GM12878 (cell line): ENCODE measurements around the gene COL24A1. TPM values are rescaled to one million over a fixed set of nuclear protein-coding genes. Genes with fewer than 3 reads are reported as not detected.

ENCODE experiments used
- ATAC-seq: fragments of 200-7000 bp; cut with Tn5 transposase; 3 replicates; pipeline ENCODE4 v1.9.1; 2020; ENCODE audit warnings: mild to moderate bottlenecking, moderate library complexity
- BruUV-seq: library from RNA; stranded (reverse); fragments of 400-500 nt; replicated peaks from 2 replicates; lab custom pipeline; 2021; lab: Mats Ljungman, UMichigan
- CTCF ChIA-PET: fragments of 300-600 bp; sonication (Branson Sonifier 250); formaldehyde crosslinking; extraction: SDS; loops from one replicate; lab custom pipeline; 2021; ENCODE audit warnings: inconsistent platforms; lab: Yijun Ruan, JAX
- POLR2A ChIA-PET: fragments of 350-600 bp; formaldehyde crosslinking; extraction: SDS; loops from one replicate; lab custom pipeline; 2021; ENCODE audit warnings: inconsistent platforms; lab: Charles Lee
- RAD21 ChIA-PET: fragments of 300-600 bp; sonication (Branson Sonifier 250); formaldehyde crosslinking; loops from one replicate; lab custom pipeline; 2023; ENCODE audit warnings: antibody characterized with exemption; ENCODE audit not compliant: unreplicated experiment; lab: Charles Lee
- SMC1A ChIA-PET: fragments of 300-600 bp; sonication (Branson Sonifier 250); formaldehyde crosslinking; loops from one replicate; lab custom pipeline; 2023; ENCODE audit not compliant: unreplicated experiment, uncharacterized antibody; lab: Charles Lee
- DNase-seq: peaks from one replicate; pipeline ENCODE4 v3.0.0-alpha.2; 2011; ENCODE audit warnings: low read depth, low spot score
- FAIRE-seq: peaks from 3 replicates; lab custom pipeline; 2011; peaks lifted over from hg19 to GRCh38; lab: Jason Lieb, UNC
- H2AFZ ChIP-seq: 2 replicates; pipeline ENCODE4 v1.6.0; 2011; ENCODE audit warnings: low read depth, low read length, control low read depth; ENCODE audit not compliant: control insufficient read depth
- H3K27ac ChIP-seq: 2 replicates; pipeline ENCODE4 v1.5.1; 2011; ENCODE audit warnings: control low read depth; ENCODE audit not compliant: control insufficient read depth, insufficient read depth
- H3K27me3 ChIP-seq, 2 experiments: replicated peaks in 1 of 2; 2 replicates each; pipeline versions ENCODE4 v1.6.0 to v1.6.1; 2011; ENCODE audit warnings: low read length in 1 of 2; ENCODE audit not compliant: control insufficient read depth in 2 of 2, insufficient read depth in 2 of 2
- H3K36me3 ChIP-seq, 2 experiments: 2 replicates each; pipeline ENCODE4 v1.5.1; 2011; ENCODE audit warnings: low read length in 1 of 2; ENCODE audit not compliant: control insufficient read depth in 2 of 2, insufficient read depth in 2 of 2
- H3K4me1 ChIP-seq: 2 replicates; pipeline ENCODE4 v1.6.1; 2011; ENCODE audit warnings: mild to moderate bottlenecking, low read length, moderate library complexity, mixed read lengths; ENCODE audit not compliant: control insufficient read depth, insufficient read depth
- H3K4me2 ChIP-seq: 2 replicates; pipeline ENCODE4 v1.6.0; 2011; ENCODE audit warnings: control low read depth; ENCODE audit not compliant: control insufficient read depth, insufficient read depth
- H3K4me3 ChIP-seq: fragments of 200-600 bp; sonication (generic); 2 replicates; pipeline ENCODE4 v1.5.1; 2016
- H3K79me2 ChIP-seq: 2 replicates; pipeline ENCODE4 v1.6.0; 2011; ENCODE audit warnings: low read length; ENCODE audit not compliant: control insufficient read depth, insufficient read depth
- H3K9ac ChIP-seq: 2 replicates; pipeline ENCODE4 v1.8.0; 2011; ENCODE audit warnings: low read length, control low read depth, mixed read lengths; ENCODE audit not compliant: control insufficient read depth, insufficient read depth
- H3K9me3 ChIP-seq: replicated peaks from 3 replicates; pipeline ENCODE4 v1.5.1; 2011; ENCODE audit warnings: mild to moderate bottlenecking, low read length; ENCODE audit not compliant: control insufficient read depth, insufficient read depth
- H4K20me1 ChIP-seq: 2 replicates; pipeline ENCODE4 v1.6.0; 2011; ENCODE audit not compliant: control insufficient read depth, insufficient read depth
- DPF2 ChIP-seq: fragments of 450-650 bp; IDR thresholded peaks from 2 replicates; pipeline ENCODE4 v1.6.1; 2017; ENCODE audit warnings: mild to moderate bottlenecking
- EP300 ChIP-seq, 2 experiments: fragments of 150-350 bp in 1 of 2; IDR thresholded peaks; 2 replicates each; pipeline ENCODE4 v1.6.1; 2011 to 2012; ENCODE audit warnings: low read depth in 2 of 2, low read length in 2 of 2, borderline replicate concordance in 1 of 2, improper control_type of control experiment in 1 of 2, inconsistent platforms in 1 of 2; ENCODE audit not compliant: control insufficient read depth in 1 of 2
- RELB ChIP-seq: fragments of 450-650 bp; IDR thresholded peaks from 2 replicates; pipeline ENCODE4 v1.6.1; 2017; ENCODE audit warnings: low read depth, mild to moderate bottlenecking, moderate library complexity
- SREBF1 ChIP-seq: IDR thresholded peaks from 2 replicates; pipeline ENCODE4 v1.6.1; 2012; ENCODE audit warnings: mild to moderate bottlenecking, low read length
- WGBS: methylation state at CpG from one replicate; pipeline ENCODE4 v1.1.6; 2016; ENCODE audit warnings: low lambda C conversion rate; ENCODE audit not compliant: insufficient replicate concordance, insufficient coverage; ENCODE audit errors: missing lambda C conversion rate; 5-methylcytosine and 5-hydroxymethylcytosine counted together
- in situ Hi-C: fragments of 300-500 bp; cut with MboI; formaldehyde crosslinking; loops from 9 replicates; pipeline ENCODE4 v1.14.3; 2018; ENCODE audit warnings: mixed read lengths
- intact Hi-C: fragments of 100-400 bp; cut with micrococcal nuclease; formaldehyde crosslinking; loops from one replicate; pipeline ENCODE4 v1.14.2; 2022; ENCODE audit not compliant: unreplicated experiment
- polyA plus RNA-seq, 11 experiments: library from polyadenylated mRNA; depleted of rRNA in 4 of 11; unstranded in 6 of 11; stranded (reverse) in 5 of 11; fragments of >200 nt; fragmentation: Nextera tagmentation in 4 of 11; fragmentation: Illumina TruSeq in 1 of 11; extraction: Ambion mirVana in 4 of 11; extraction: Trizol in 1 of 11; gene quantifications; 1 replicate in 1 of 11; 2 replicates in 10 of 11; pipeline versions ENCODE4 v1.2.1 to v1.2.3, GENCODE V29; 2011 to 2016; ENCODE audit warnings: inconsistent platforms in 2 of 11, missing spikeins in 2 of 11, low read depth in 1 of 11
- total RNA-seq, 4 experiments: library from RNA; depleted of rRNA in 3 of 4; stranded (reverse); fragments of >200 nt in 3 of 4; fragmentation: Illumina TruSeq in 1 of 4; extraction: Trizol in 1 of 4; gene quantifications; 2 replicates each; pipeline versions ENCODE4 v1.2.1 to v1.2.3, GENCODE V29; 2013 to 2021
- TF ChIP-seq, protein P1 (sequence below): fragments of 450-650 bp; IDR thresholded peaks from 2 replicates; pipeline ENCODE4 v1.6.1; 2016; ENCODE audit warnings: mild to moderate bottlenecking

COL24A1 gene
- total and polyA plus RNA-seq, 10 of the 15 experiments (the other 5 are each of a cell fraction or from before 2014, with no cell fraction given), result 0.19 to 4.1 (median 2.0) TPM

- no peak overlapping the region for H3K27ac ChIP-seq
- BruUV-seq, result no TSS peak
- H4K20me1 ChIP-seq, result no peaks in the 10 kb centered on the region
- POLR2A ChIA-PET, result no interaction called here
- no peaks in the 10 kb centered on the region for H3K4me1 ChIP-seq
- no peak overlapping the region for H3K9ac ChIP-seq
- SMC1A ChIA-PET, result interaction anchor here (1.0 to 1.2 kb wide), 2 partner anchors 8 to 20 kb away, joined by 3 read pairs; partner anchors contain the start of gene ZNHIT6
- H3K36me3 ChIP-seq, result peaks cover 0 to 8% of the 10 kb centered on the region in 2 experiments; a peak in 2 of 4 replicates
- FAIRE-seq (no peak), DNase-seq (no peak), ATAC-seq (no peak)
- H3K79me2 ChIP-seq, result peaks cover 24% of the 10 kb centered on the region
- no peaks in the 10 kb centered on the region; the same call in 2 of the 3 replicates for H3K9me3 ChIP-seq
- in situ Hi-C loops, result no loop called here
- no peak overlapping the region for H3K4me3 ChIP-seq
- no peak overlapping the region for H3K4me2 ChIP-seq
- intact Hi-C loops, result no loop called here
- no peaks in the 10 kb centered on the region for H3K27me3 ChIP-seq
- CTCF ChIA-PET, result interaction anchor here (1.3 kb wide), 1 partner anchor 8 kb away, joined by 4 read pairs; the partner anchor contains the start of gene ZNHIT6
- no peak overlapping the region for H2AFZ ChIP-seq
- TF ChIP-seq RELB (no peak), EP300 (IDR thresholded peaks at IDR 0.05; ENCODE audit: borderline replicate concordance in 1 of 2, control insufficient read depth in 1 of 2, low read depth in 2 of 2, low read length in 2 of 2) (no peak), DPF2 (no peak), SREBF1 (no peak)
- TF ChIP-seq, protein P1, sequence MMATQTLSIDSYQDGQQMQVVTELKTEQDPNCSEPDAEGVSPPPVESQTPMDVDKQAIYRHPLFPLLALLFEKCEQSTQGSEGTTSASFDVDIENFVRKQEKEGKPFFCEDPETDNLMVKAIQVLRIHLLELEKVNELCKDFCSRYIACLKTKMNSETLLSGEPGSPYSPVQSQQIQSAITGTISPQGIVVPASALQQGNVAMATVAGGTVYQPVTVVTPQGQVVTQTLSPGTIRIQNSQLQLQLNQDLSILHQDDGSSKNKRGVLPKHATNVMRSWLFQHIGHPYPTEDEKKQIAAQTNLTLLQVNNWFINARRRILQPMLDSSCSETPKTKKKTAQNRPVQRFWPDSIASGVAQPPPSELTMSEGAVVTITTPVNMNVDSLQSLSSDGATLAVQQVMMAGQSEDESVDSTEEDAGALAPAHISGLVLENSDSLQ, result no peak
- TF ChIP-seq, all 136 proteins: peak for 0
- RAD21 ChIA-PET, result no interaction called here
- WGBS, result 100% methylated on average over 4 of the region's 4 CpGs
These were observed 456.1 kb downstream of the COL24A1 start for GRCh38 chr1:85700422-85700821.
